ENCODE measurements around the gene UGT1A3.
"Not testable (repeated sequence)": the region's sequence is repeated elsewhere in the genome, so short reads cannot be mapped to it uniquely, and the experiment has no call there.

The UGT1A3 gene

DNA sequence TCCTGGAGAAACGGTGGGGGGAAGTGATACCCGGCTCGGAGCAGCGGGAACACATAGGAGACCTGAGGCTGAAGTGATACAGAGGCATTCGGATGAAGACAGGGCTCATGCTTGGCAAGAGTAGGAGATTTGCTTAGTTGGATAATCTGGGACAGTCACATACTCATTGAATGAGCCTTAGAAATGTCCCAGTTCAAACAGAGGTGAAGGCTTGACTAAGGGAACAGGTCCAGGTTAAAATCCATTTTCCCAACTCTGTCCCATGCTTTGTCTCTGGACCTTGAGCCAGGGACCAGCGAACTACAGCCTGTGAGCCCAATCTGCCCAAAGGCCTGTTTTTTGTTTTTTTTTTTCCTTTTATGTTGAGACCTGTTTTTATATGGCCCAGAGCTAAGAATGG lies 34.9 kb upstream of the UGT1A3 start:
- Mint-ChIP-seq H3K4me1 (no peaks in the 10 kb centered on the region), H3K4me3 (no peak overlapping the region), H3K36me3 (ENCODE audit: insufficient read depth) (no peaks in the 10 kb centered on the region), H3K27ac (ENCODE audit: low read depth) (no peak overlapping the region), H3K9me3 (no peaks in the 10 kb centered on the region), H3K27me3 (peaks cover 64% of the 10 kb centered on the region)
- ATAC-seq (replicated peaks; ENCODE audit: extremely low read depth, poor library complexity, severe bottlenecking) (no peak), DNase-seq (ENCODE audit: low spot score in 2 of 2) (no peak)

DNA sequence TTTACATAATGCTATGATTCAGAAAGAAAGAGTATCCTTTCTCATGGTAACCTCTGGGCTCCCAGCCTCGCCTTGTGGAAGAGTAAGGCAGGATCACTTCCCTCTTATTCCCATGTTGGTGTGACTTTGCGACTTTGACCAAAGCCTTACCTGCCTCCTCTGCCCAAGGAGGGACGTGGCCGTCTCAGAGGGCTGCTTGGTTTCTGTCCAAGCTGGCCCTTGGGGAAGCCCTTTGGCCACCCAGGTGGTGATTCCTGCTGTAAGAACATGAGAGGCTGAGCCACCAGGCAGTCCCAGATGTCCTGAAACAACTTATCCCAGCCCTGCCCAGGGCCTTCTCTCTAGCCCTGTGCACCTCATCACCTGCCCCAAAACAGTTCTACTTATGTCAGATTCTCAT lies 30.1 kb upstream of the UGT1A3 start:
- DNase-seq (ENCODE audit: low spot score in 2 of 2) (no peak), ATAC-seq (replicated peaks; ENCODE audit: extremely low read depth, poor library complexity, severe bottlenecking) (no peak)
- Mint-ChIP-seq H3K4me3 (no peak overlapping the region), H3K9me3 (no peaks in the 10 kb centered on the region), H3K27ac (ENCODE audit: low read depth) (no peak overlapping the region), H3K27me3 (peaks cover 50% of the 10 kb centered on the region), H3K36me3 (ENCODE audit: insufficient read depth) (no peaks in the 10 kb centered on the region), H3K4me1 (no peaks in the 10 kb centered on the region)

DNA sequence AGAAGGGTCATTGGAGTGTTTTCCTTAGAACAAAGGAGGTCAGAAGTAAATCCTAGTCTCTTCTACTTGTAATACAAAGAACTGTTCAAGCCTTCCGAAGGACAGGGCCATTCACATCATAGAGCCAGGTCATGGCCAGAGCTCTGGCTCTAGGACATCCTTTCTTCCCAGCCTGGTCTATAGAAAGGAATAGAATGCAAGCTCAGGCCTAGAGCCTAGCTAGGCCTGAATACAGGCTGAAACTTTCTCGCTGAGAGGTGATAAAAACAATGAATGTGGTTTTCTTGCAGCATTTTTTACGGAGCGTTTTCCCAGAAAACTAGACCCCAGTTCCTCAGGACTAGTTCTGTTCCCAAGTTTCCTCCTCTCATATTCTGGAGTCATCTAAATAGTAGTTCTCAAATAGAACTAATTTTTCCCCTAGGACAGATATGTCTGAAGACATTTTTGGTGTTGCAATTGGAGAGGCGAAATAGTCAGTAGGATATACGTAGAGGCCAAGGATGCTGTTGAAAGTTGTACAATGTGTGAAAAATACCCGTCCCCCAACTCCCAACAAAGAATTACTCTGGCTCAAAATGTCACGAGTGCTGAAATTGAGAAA lies 29.3 kb upstream of the UGT1A3 start:
- DNase-seq (ENCODE audit: low spot score in 2 of 2) = no peak
- no peak overlapping the region for H3K27ac Mint-ChIP-seq (ENCODE audit: low read depth)
- peaks cover 6% of the 10 kb centered on the region for H3K9me3 Mint-ChIP-seq
- H3K36me3 Mint-ChIP-seq (ENCODE audit: insufficient read depth) = no peaks in the 10 kb centered on the region
- ATAC-seq (replicated peaks; ENCODE audit: extremely low read depth, poor library complexity, severe bottlenecking) = no peak
- H3K27me3 Mint-ChIP-seq = peaks cover 55% of the 10 kb centered on the region
- H3K4me1 Mint-ChIP-seq = no peaks in the 10 kb centered on the region
- no peak overlapping the region for H3K4me3 Mint-ChIP-seq

DNA sequence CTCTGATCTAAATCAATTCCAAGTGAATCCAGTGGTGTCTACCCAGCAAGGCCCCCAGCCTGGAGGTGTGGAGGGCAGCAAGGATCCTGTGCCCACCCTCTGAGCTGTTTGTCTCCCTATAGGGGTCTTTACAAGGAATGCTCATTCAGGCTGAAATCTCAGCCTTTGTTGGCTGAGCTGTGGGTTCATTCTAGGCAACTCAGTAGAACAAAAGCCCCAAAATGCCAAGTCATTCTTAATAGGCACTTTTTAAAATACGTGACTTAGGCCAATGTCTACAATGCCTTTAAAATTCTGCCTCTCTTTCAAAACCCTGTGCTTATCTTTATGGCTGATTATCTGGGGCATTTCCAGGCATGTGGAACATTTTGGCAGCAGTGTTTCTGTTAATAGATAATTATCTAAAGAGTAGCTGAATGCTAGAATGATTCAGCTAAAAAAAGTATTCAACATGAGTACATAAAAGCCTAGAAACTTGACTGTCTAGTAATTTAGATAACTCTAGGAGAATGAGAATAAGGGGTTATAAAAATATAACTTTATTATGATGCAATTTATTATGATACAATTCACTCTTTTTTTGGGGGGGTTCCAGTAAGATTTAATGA lies 28.7 kb upstream of the UGT1A3 start:
- no peak for DNase-seq (ENCODE audit: low spot score in 2 of 2)
- Mint-ChIP-seq H3K36me3 (ENCODE audit: insufficient read depth) (no peaks in the 10 kb centered on the region), H3K4me1 (no peaks in the 10 kb centered on the region), H3K4me3 (no peak overlapping the region), H3K27me3 (peaks cover 58% of the 10 kb centered on the region), H3K27ac (ENCODE audit: low read depth) (no peak overlapping the region), H3K9me3 (peaks cover 6% of the 10 kb centered on the region)
- no peak for ATAC-seq (replicated peaks; ENCODE audit: extremely low read depth, poor library complexity, severe bottlenecking)

DNA sequence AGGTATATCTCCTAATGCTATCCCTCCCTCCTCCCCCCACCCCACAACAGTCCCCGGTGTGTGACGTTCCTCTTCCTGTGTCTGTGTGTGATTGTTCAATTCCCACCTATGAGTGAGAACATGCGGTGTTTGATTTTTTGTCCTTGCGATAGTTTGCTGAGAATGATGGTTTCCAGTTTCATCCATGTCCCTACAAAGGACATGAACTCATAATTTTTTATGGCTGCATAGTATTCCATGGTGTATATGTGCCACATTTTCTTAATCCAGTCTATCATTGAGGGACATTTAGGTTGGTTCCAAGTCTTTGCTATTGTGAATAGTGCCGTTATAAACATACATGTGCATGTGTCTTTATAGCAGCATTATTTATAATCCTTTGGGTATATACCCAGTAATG lies 28.0 kb upstream of the UGT1A3 start:
- H3K27me3 Mint-ChIP-seq = peaks cover 57% of the 10 kb centered on the region
- not testable (repeated sequence) for H3K4me1 Mint-ChIP-seq; H3K27ac Mint-ChIP-seq (ENCODE audit: low read depth); H3K4me3 Mint-ChIP-seq; H3K36me3 Mint-ChIP-seq (ENCODE audit: insufficient read depth); ATAC-seq (replicated peaks; ENCODE audit: extremely low read depth, poor library complexity, severe bottlenecking); DNase-seq (ENCODE audit: low spot score in 2 of 2); H3K9me3 Mint-ChIP-seq

DNA sequence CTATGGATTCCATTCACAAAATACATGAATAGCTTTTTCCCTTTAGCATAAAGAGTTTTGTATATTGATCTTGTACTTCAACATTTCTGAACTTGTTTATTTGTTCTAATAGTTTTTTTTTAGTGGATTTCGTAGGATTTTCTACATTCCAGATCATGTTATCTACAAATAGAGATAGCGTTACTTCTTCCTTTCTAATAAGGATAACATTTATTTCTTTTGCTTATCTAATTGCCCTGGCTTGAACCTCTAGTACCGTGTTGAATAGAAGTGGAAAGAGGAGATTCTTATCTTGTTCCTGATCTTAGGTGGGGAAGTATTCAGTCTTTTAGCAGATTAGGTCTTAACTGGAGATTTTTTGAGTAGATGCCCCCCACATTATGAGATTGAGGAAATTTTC lies 26.6 kb upstream of the UGT1A3 start:
- no peak for ATAC-seq (replicated peaks; ENCODE audit: extremely low read depth, poor library complexity, severe bottlenecking)
- Mint-ChIP-seq H3K4me1 (no peaks in the 10 kb centered on the region), H3K4me3 (no peak overlapping the region), H3K27me3 (peaks cover 48% of the 10 kb centered on the region), H3K27ac (ENCODE audit: low read depth) (no peak overlapping the region), H3K36me3 (ENCODE audit: insufficient read depth) (no peaks in the 10 kb centered on the region), H3K9me3 (peaks cover 6% of the 10 kb centered on the region)
- DNase-seq (ENCODE audit: low spot score in 2 of 2) = no peak

DNA sequence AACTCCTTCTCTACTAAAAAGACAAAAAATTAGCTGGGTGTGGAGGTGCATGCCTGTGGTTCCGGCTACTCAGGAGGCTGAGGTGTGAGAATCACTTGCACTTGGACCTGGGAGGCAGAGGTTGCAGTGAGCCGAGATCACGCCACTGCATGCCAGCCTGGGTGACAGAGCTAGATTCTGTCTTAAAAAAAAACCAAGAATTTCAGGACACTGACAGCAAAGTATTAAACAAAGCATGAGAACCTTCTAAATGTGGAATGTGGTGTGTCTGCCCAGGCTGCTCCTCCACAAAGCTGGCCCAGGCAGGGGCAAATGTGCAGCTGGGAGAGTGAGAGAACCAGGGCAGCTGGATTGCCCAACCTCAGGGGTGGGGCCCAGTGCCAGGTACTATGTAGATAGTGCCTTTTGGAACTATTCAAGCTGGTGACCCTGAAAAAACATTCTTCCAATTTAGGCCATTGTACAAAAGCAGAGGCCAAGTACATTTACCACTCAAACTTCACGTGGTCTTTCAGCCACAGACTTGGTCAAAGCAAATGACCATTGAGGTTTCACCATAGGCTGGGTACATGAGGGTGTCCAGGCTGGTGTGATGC lies 22.8 kb upstream of the UGT1A3 start:
- no peak for DNase-seq (ENCODE audit: low spot score in 2 of 2)
- Mint-ChIP-seq H3K36me3 (ENCODE audit: insufficient read depth) (no peaks in the 10 kb centered on the region), H3K4me3 (no peak overlapping the region), H3K27ac (ENCODE audit: low read depth) (no peak overlapping the region), H3K4me1 (no peaks in the 10 kb centered on the region), H3K9me3 (peaks cover 6% of the 10 kb centered on the region), H3K27me3 (peaks cover 64% of the 10 kb centered on the region)
- ATAC-seq (replicated peaks; ENCODE audit: extremely low read depth, poor library complexity, severe bottlenecking) = no peak

DNA sequence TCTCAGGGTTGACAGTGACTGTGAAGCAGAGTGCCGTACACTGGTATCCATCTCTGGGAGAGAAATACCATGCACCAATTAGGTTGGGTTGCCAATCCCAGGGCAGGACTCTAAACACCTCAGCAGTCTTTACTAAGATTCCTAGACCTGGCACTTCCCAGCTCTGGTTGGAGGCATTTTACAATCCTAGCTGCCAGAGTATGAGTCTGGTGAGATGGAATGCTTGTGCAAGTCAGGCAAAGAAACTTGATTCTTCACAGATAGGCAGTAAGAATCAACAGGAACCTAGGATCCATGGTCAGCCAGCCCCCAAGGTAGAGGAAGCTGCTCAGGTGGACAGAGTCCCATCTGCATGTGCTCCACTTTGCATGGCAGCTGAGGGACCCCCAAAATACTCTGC lies 22.1 kb upstream of the UGT1A3 start:
- ATAC-seq (replicated peaks; ENCODE audit: extremely low read depth, poor library complexity, severe bottlenecking) = no peak
- no peak overlapping the region for H3K4me3 Mint-ChIP-seq

DNA sequence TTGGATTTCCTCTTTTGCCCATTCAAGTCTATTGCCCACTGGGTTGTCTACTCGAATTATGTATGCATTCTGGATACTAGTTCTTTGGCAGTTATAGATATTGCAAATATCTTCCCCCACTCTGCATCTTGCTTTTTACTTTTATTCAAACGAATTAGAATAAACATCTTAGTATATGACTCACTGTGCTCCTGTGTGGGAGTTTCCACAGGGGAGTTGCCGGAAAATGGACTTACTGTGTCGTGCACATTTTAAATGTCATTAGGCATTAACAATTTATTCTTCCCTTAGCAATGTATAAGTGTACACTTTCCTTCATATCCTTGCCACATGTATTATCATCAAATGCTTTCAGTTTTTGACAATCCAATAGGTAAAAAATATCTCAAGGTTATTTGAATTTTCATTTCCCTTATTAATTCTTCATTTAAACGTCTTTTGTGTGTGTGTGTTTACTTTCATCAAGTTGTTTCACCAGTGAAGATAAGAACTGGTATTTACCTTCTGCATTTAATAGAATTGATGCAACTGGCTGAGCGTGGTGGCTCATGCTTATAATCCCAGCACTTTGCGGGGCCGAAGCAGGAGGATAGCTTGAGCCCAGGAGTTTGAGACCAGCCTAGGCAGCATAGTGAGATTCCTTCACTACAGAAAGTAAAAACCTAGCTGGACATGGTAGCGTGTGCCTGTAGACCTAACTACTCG lies 20.8 kb upstream of the UGT1A3 start:
- Mint-ChIP-seq H3K27ac (ENCODE audit: low read depth) (no peak overlapping the region), H3K36me3 (ENCODE audit: insufficient read depth) (no peaks in the 10 kb centered on the region), H3K27me3 (peaks cover 84% of the 10 kb centered on the region), H3K9me3 (peaks cover 6% of the 10 kb centered on the region), H3K4me1 (no peaks in the 10 kb centered on the region), H3K4me3 (no peak overlapping the region)
- no peak for DNase-seq (ENCODE audit: low spot score in 2 of 2)
- no peak for ATAC-seq (replicated peaks; ENCODE audit: extremely low read depth, poor library complexity, severe bottlenecking)

More for the DNA sequence above, 22.1 kb upstream of the UGT1A3 start:
- no peak overlapping the region for H3K27ac Mint-ChIP-seq (ENCODE audit: low read depth)
- DNase-seq (ENCODE audit: low spot score in 2 of 2) = no peak
- no peaks in the 10 kb centered on the region for H3K4me1 Mint-ChIP-seq
- H3K36me3 Mint-ChIP-seq (ENCODE audit: insufficient read depth) = no peaks in the 10 kb centered on the region
- peaks cover 71% of the 10 kb centered on the region for H3K27me3 Mint-ChIP-seq
- H3K9me3 Mint-ChIP-seq = peaks cover 6% of the 10 kb centered on the region

DNA sequence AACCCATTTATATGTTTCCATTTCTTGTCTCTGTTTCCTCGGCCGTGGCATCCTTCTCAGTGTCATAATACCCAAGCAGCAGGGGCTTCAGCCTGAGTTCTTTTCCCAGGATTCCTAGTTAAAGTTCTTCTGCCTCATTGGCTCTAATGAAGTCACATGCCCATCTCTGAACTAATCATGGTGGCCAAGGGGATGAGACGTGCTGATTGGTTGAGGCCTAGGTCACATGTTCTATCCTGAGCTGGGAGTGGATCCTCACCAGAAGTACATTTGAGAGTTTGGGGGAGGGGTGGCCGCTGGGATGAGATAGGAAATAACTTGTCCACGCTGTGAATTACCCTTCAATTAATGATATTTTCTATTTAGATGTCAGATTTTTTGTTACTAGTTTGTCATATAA lies 19.9 kb upstream of the UGT1A3 start:
- ATAC-seq (replicated peaks; ENCODE audit: extremely low read depth, poor library complexity, severe bottlenecking) (no peak), DNase-seq (ENCODE audit: low spot score in 2 of 2) (no peak)
- H3K4me1 Mint-ChIP-seq = no peaks in the 10 kb centered on the region
- no peak overlapping the region for H3K4me3 Mint-ChIP-seq
- H3K36me3 Mint-ChIP-seq (ENCODE audit: insufficient read depth) = no peaks in the 10 kb centered on the region
- H3K27ac Mint-ChIP-seq (ENCODE audit: low read depth) = no peak overlapping the region
- H3K27me3 Mint-ChIP-seq = peaks cover 83% of the 10 kb centered on the region
- H3K9me3 Mint-ChIP-seq = peaks cover 4% of the 10 kb centered on the region

DNA sequence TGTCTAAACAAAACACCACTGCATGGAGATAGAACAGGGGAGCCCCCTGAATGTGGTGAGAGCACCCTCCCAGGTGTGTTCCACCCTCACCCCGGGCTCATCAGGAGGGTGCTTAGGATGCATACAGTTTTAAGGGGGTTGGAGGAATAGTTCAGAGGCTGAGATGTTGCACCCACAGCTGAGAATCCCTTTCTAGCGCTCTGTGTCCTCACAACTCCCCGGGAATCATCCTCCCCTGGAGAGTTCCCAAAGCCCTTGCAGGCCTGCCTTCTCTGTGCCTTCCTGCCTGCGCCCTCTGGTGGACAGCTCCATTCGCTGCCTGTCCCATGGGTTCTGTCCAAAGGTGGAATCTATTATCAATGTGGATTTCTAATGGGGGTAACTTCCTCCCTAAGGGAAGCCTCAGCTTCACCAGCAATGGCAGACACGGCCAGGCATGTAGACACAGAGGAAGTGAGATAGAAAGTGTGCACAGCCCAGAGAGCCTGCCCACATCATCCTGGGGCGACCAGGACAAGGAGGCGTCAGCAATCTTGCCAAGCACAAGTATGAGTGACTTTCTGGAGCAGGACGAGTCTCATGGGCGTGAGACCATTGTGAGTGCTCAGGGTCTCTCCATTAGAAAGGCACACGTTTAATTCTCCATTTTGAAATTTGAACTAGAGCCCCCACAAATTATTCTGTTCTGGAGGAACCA lies 17.4 kb upstream of the UGT1A3 start:
- Mint-ChIP-seq H3K27me3 (peaks cover 78% of the 10 kb centered on the region), H3K9me3 (no peaks in the 10 kb centered on the region), H3K4me1 (no peaks in the 10 kb centered on the region), H3K27ac (ENCODE audit: low read depth) (no peak overlapping the region), H3K36me3 (ENCODE audit: insufficient read depth) (no peaks in the 10 kb centered on the region), H3K4me3 (no peak overlapping the region)
- no peak for ATAC-seq (replicated peaks; ENCODE audit: extremely low read depth, poor library complexity, severe bottlenecking)
- peak; percentile 29 to 49 for DNase-seq (ENCODE audit: low spot score in 2 of 2)

DNA sequence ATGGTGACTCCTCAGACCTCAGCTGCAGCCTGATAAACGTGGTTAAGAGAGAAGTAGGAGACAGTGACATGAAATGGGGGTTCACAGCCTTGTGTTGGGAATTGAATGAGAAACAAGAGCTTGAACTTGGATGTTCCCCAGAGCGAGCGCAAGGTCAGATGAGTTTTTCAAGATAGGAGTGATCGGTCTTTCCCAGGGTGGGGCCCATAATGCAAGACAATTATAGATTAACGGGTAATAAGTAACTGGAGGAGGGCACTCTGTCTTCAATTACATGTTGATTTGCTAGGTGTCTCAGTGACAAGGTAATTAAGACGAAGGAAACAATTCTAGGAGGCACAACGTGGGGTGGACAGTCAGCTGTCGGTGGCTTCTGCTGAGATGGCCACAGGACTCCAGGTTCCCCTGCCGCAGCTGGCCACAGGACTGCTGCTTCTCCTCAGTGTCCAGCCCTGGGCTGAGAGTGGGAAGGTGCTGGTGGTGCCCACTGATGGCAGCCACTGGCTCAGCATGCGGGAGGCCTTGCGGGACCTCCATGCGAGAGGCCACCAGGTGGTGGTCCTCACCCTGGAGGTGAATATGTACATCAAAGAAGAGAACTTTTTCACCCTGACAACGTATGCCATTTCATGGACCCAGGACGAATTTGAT lies 16.1 kb upstream of the UGT1A3 start, which contains the start of gene UGT1A5:
Gene UGT1A5 (plus strand): TSS at position 297 of the 651 bp plus-strand sequence. CDS start 85 bp downstream, at position 382.
- Mint-ChIP-seq H3K27me3 (peaks cover 81% of the 10 kb centered on the region), H3K27ac (ENCODE audit: low read depth) (no peak within 1 kb of the TSS), H3K36me3 (ENCODE audit: insufficient read depth) (no peaks in the 10 kb centered on the region), H3K4me3 (no peak within 1 kb of the TSS), H3K9me3 (no peaks in the 10 kb centered on the region), H3K4me1 (no peaks in the 10 kb centered on the region)
- no peak for DNase-seq (ENCODE audit: low spot score in 2 of 2)
- no peak for ATAC-seq (replicated peaks; ENCODE audit: extremely low read depth, poor library complexity, severe bottlenecking)
